Adrenal gland (tissue), 12 donors: ENCODE results near the gene GRIN3A. TPM values are rescaled to one million over a fixed set of nuclear protein-coding genes. Genes with fewer than 3 reads are reported as not detected.

Experiments
- DNase-seq, 7 donors: peaks; one replicate each; pipeline ENCODE4 v3.0.0-alpha.2; 2019 to 2020
- H3K27ac ChIP-seq, 5 donors: fragments of 200-600 bp; sonication (generic) in 4 of 5; 1 replicate in 3 of 5; 2 replicates in 2 of 5; pipeline versions ENCODE4 v1.5.1 to v1.8.0; 2016 to 2020; ENCODE audit warnings: mild to moderate bottlenecking in 1 of 5
- H3K27me3 ChIP-seq: fragments of 200-600 bp; 2 replicates; pipeline ENCODE4 v1.8.0; 2021
- H3K36me3 ChIP-seq, 2 donors: fragments of 200-600 bp; replicated peaks in 1 of 2; 1 replicate in 1 of 2; 2 replicates in 1 of 2; pipeline versions ENCODE4 v1.5.1 to v1.8.0; 2018 to 2022
- H3K4me1 ChIP-seq, 2 donors: fragments of 200-600 bp; replicated peaks in 1 of 2; 1 replicate in 1 of 2; 2 replicates in 1 of 2; pipeline versions ENCODE4 v1.5.1 to v1.8.0; 2018 to 2021
- H3K4me3 ChIP-seq, 4 donors: fragments of 200-600 bp; sonication (generic) in 3 of 4; one replicate each; pipeline ENCODE4 v1.5.1; 2016 to 2018
- H3K9me3 ChIP-seq, 3 donors: fragments of 200-600 bp; sonication (generic) in 1 of 3; replicated peaks in 1 of 3; 1 replicate in 2 of 3; 2 replicates in 1 of 3; pipeline versions ENCODE4 v1.5.1 to v1.8.0; 2016 to 2021
- POLR2A ChIP-seq, 2 donors: fragments of 450-650 bp; IDR thresholded peaks; one replicate each; pipeline ENCODE4 v1.6.1; 2017; ENCODE audit warnings: antibody characterized with exemption in 2 of 2, mild to moderate bottlenecking in 2 of 2, moderate library complexity in 1 of 2
- WGBS, 4 donors: extraction: QIAGEN DNeasy Blood & Tissue Kit in 2 of 4; methylation state at CpG; one replicate each; pipeline versions ENCODE4 v1.1.5 to v1.1.7; 2013 to 2017; 5-methylcytosine and 5-hydroxymethylcytosine counted together
- intact Hi-C, 2 donors: fragments of 100-400 bp; cut with DNase I; formaldehyde crosslinking; loops; one replicate each; pipeline versions ENCODE4 v1.14.1 to v1.15.0; 2022 to 2023
- polyA plus RNA-seq, 3 donors: library from polyadenylated mRNA; stranded (reverse); fragments of 200-250 nt in 2 of 3; fragments of 350-450 nt in 1 of 3; fragmentation: Illumina TruSeq in 1 of 3; extraction: RNeasy Lipid Tissue Mini Kit (QIAGEN cat#74804) in 1 of 3; gene quantifications; one replicate each; pipeline ENCODE4 v1.2.3, GENCODE V29; 2013 to 2014
- total RNA-seq, 9 donors: library from RNA; depleted of rRNA in 4 of 9; stranded (reverse); fragments of >200 nt in 4 of 9; fragments of 120-200 nt in 1 of 9; fragmentation: NEBNext Ultra II Directional in 1 of 9; extraction: Animal tissue kit (Norgen Biotek cat#: 25700) in 1 of 9; gene quantifications; one replicate each; pipeline versions ENCODE4 v1.1.0 to v1.2.4, GENCODE V29; 2013 to 2023
- TF ChIP-seq, protein P1 (sequence below), 6 experiments: fragments of 450-650 bp in 4 of 6; fragments of 200-600 bp in 2 of 6; sonication (generic) in 1 of 6; IDR thresholded peaks; 1 replicate in 5 of 6; 2 replicates in 1 of 6; pipeline versions ENCODE4 v1.5.1 to v1.8.0; 2016 to 2021; ENCODE audit warnings: antibody characterized with exemption in 6 of 6, mild to moderate bottlenecking in 2 of 6, moderate library complexity in 1 of 6
- donor health status: healthy with polysubstance abuse.
- donor health status: Bipolar disorder and iron deficiency.
- donor health status: DM: yes; HTN: yes; CAD: no.
- donor health status: DM: no; HTN: no; CAD: no.
- donor health status: DM: no; HTN: no; CAD: no.
- donor health status: DM: yes; HTN: yes; CAD: no.

GRIN3A gene
- total and polyA plus RNA-seq, 12 donors = under 0.01 to 0.22 (median 0.11) TPM; not detected in 2

DNA sequence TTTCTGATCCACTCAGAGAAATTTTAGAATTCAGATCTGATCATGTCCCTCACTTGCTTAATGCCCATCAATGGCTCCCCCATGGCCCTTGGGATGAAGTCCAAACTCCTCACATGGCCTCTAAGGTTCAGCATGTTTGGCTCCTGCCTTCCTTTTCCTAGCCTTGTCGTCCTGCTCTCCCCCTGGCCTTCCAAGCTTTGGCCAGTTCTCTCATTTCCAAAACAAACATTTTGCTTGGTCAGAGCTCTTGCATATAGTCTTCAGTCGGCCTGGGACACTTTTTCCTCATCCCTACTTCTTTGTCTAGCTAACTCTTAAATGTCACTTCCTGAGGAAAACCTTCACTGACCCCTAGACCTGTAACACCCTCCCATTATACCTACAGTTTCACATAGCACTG lies 106.6 kb downstream of the GRIN3A start:
- H3K9me3 ChIP-seq = no peaks in the 10 kb centered on the region
- H3K36me3 ChIP-seq = no peaks in the 10 kb centered on the region
- DNase-seq = no peak
- no peak for TF ChIP-seq POLR2A (IDR thresholded peaks at IDR 0.05)
- TF ChIP-seq, protein P1, sequence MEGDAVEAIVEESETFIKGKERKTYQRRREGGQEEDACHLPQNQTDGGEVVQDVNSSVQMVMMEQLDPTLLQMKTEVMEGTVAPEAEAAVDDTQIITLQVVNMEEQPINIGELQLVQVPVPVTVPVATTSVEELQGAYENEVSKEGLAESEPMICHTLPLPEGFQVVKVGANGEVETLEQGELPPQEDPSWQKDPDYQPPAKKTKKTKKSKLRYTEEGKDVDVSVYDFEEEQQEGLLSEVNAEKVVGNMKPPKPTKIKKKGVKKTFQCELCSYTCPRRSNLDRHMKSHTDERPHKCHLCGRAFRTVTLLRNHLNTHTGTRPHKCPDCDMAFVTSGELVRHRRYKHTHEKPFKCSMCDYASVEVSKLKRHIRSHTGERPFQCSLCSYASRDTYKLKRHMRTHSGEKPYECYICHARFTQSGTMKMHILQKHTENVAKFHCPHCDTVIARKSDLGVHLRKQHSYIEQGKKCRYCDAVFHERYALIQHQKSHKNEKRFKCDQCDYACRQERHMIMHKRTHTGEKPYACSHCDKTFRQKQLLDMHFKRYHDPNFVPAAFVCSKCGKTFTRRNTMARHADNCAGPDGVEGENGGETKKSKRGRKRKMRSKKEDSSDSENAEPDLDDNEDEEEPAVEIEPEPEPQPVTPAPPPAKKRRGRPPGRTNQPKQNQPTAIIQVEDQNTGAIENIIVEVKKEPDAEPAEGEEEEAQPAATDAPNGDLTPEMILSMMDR (IDR thresholded peaks at IDR 0.05) = no peak
- intact Hi-C loops = no loop called here
- WGBS, 4 donors = 27 to 38% (median 34%) methylated on average over 2 of the region's 2 CpGs
- no peaks in the 10 kb centered on the region for H3K4me1 ChIP-seq
- H3K27me3 ChIP-seq = no peaks in the 10 kb centered on the region
- no peak overlapping the region for H3K4me3 ChIP-seq
- no peak overlapping the region for H3K27ac ChIP-seq

- 60 to 72% (median 69%) methylated on average over 5 of the region's 5 CpGs for WGBS, 4 donors
- no peak for TF ChIP-seq POLR2A (IDR thresholded peaks at IDR 0.05)
- TF ChIP-seq, protein P1 (IDR thresholded peaks at IDR 0.05) = no peak
- Histone ChIP-seq H3K27ac (no peak overlapping the region), H3K4me1 (no peaks in the 10 kb centered on the region), H3K36me3 (no peaks in the 10 kb centered on the region), H3K27me3 (no peaks in the 10 kb centered on the region), H3K4me3 (no peak overlapping the region), H3K9me3 (no peaks in the 10 kb centered on the region)
- intact Hi-C loops = no loop called here
- no peak for DNase-seq
Observed at GRCh38 chr9:101629636-101630035, 108.8 kb downstream of the GRIN3A start.

GRCh38 chr9:101628173-101628572 lies 110.3 kb downstream of the GRIN3A start:
- 46 to 53% (median 52%) methylated on average over 4 of the region's 4 CpGs for WGBS, 4 donors

DNA sequence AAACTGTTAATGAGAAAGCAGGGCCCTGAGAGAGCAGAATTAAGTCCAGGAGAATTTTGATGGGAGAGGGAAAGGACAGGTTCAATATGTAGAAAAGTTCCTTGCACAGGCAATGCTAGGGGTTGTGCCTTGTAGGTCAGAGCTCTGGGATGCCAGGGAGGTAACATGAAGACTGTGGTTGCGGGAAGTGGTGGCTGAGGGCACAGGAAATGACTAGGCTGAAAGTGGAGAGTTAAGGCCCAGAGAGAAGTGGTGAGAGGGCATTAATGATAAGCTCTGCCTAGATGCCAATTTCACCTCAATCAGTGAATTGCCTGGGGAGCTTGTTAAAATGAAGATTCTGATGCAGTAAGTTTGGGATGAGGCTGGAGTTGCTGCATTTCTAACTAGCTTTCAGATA lies 112.2 kb downstream of the GRIN3A start:
- no peak overlapping the region for H3K4me3 ChIP-seq
- no peak for DNase-seq
- H3K9me3 ChIP-seq = no peaks in the 10 kb centered on the region
- WGBS, 4 donors = 65 to 80% (median 74%) methylated on average over 1 of the region's 1 CpG
- no peaks in the 10 kb centered on the region for H3K36me3 ChIP-seq
- no peaks in the 10 kb centered on the region for H3K27me3 ChIP-seq
- intact Hi-C loops = no loop called here
- no peaks in the 10 kb centered on the region for H3K4me1 ChIP-seq
- TF ChIP-seq, protein P1 (IDR thresholded peaks at IDR 0.05) = no peak
- no peak for TF ChIP-seq POLR2A (IDR thresholded peaks at IDR 0.05)
- no peak overlapping the region for H3K27ac ChIP-seq

More at GRCh38 chr9:101628173-101628572, 110.3 kb downstream of the GRIN3A start:
- TF ChIP-seq, protein P1 (IDR thresholded peaks at IDR 0.05) = no peak
- TF ChIP-seq POLR2A (IDR thresholded peaks at IDR 0.05) = no peak
- intact Hi-C loops = no loop called here
- H3K27ac ChIP-seq = no peak overlapping the region
- H3K4me1 ChIP-seq = no peaks in the 10 kb centered on the region
- H3K4me3 ChIP-seq = no peak overlapping the region
- no peaks in the 10 kb centered on the region for H3K9me3 ChIP-seq
- no peak for DNase-seq
- H3K36me3 ChIP-seq = no peaks in the 10 kb centered on the region
- no peaks in the 10 kb centered on the region for H3K27me3 ChIP-seq
